K562 (cell line): ENCODE data around the gene DNAJB13.

Source experiments
- BCLAF1 ChIP-seq, 2 experiments: fragments of 450-650 bp in 1 of 2; IDR thresholded peaks; 2 replicates each; pipeline ENCODE4 v1.6.1; 2011 to 2017; ENCODE audit warnings: low read depth in 2 of 2, antibody characterized with exemption in 1 of 2, borderline replicate concordance in 1 of 2, low read length in 1 of 2, mild to moderate bottlenecking in 1 of 2, mixed read lengths in 1 of 2; ENCODE audit not compliant: control insufficient read depth in 1 of 2
- CTCF ChIP-seq, 3 experiments: IDR thresholded peaks in 2 of 3; conservative IDR thresholded peaks in 1 of 3; 2 replicates each; pipeline ENCODE4 v1.5.1; 2011 to 2012; ENCODE audit warnings: low read length in 3 of 3, mild to moderate bottlenecking in 3 of 3, control low read depth in 2 of 3, improper control_type of control experiment in 1 of 3, inconsistent platforms in 1 of 3, low read depth in 1 of 3, mixed read lengths in 1 of 3, moderate library complexity in 1 of 3; ENCODE audit not compliant: insufficient read depth in 2 of 3
- ELF1 ChIP-seq: fragments of 200-800 bp; sonication (Bioruptor generic); IDR thresholded peaks from 2 replicates; pipeline ENCODE4 v1.6.1; 2016; ENCODE audit warnings: missing genetic modification characterization, missing compliant biosample characterization
- EZH2 ChIP-seq: IDR thresholded peaks from 2 replicates; pipeline ENCODE4 v1.6.1; 2012; ENCODE audit warnings: low read depth, mild to moderate bottlenecking, inconsistent platforms, low read length, borderline replicate concordance
- PCBP2 ChIP-seq: fragments of 200-400 bp; formaldehyde crosslinking; IDR thresholded peaks from 2 replicates; pipeline ENCODE4 v1.6.1; 2018; ENCODE audit warnings: low read length, low read depth, mild to moderate bottlenecking, moderate library complexity; ENCODE audit not compliant: poor library complexity, severe bottlenecking
- POLR2A ChIP-seq: fragments of 450-650 bp; conservative IDR thresholded peaks from 2 replicates; pipeline ENCODE4 v1.6.1; 2016
- POLR2AphosphoS5 ChIP-seq: IDR thresholded peaks from 2 replicates; pipeline ENCODE4 v1.6.1; 2011; ENCODE audit warnings: mild to moderate bottlenecking, low read depth, low read length, moderate library complexity; ENCODE audit not compliant: control insufficient read depth, insufficient read depth
- ZSCAN29 ChIP-seq: fragments of 450-650 bp; IDR thresholded peaks from 2 replicates; pipeline ENCODE4 v1.6.1; 2017

- TF ChIP-seq BCLAF1 (IDR thresholded peaks at IDR 0.05; ENCODE audit: borderline replicate concordance in 1 of 2, control insufficient read depth in 1 of 2, low read depth in 2 of 2, low read length in 1 of 2) (no peak), CTCF (IDR thresholded peaks at IDR 0.05 in 2 of 3, conservative IDR thresholded peaks at IDR 0.05 in 1 of 3; ENCODE audit: insufficient read depth in 2 of 3, low read depth in 1 of 3, low read length in 3 of 3) (no peak), EZH2 (no peak), PCBP2 (no peak), ZSCAN29 (no peak), ELF1 (tag) (no peak), POLR2A (no peak), POLR2AphosphoS5 (no peak)
These were observed 45.4 kb downstream of the DNAJB13 start for GRCh38 chr11:73996161-73996747.
